Ishikawa (cell line): ENCODE results near the gene CTLA4.

ENCODE experiments used
- CEBPB ChIP-seq: IDR thresholded peaks from 2 replicates; pipeline ENCODE4 v1.6.1; 2012
- CREB1 ChIP-seq: IDR thresholded peaks from 2 replicates; pipeline ENCODE4 v1.6.1; 2012; ENCODE audit warnings: low read depth
- EGR1 ChIP-seq: IDR thresholded peaks from 2 replicates; pipeline ENCODE4 v1.6.1; 2012
- EP300 ChIP-seq: IDR thresholded peaks from 2 replicates; pipeline ENCODE4 v1.6.1; 2012; ENCODE audit warnings: borderline replicate concordance
- FOXM1 ChIP-seq: IDR thresholded peaks from 2 replicates; pipeline ENCODE4 v1.6.1; 2012; ENCODE audit warnings: low read depth, borderline replicate concordance
- MAX ChIP-seq: IDR thresholded peaks from 2 replicates; pipeline ENCODE4 v1.6.1; 2012
- RAD21 ChIP-seq: IDR thresholded peaks from 2 replicates; pipeline ENCODE4 v1.6.1; 2012; ENCODE audit warnings: low read depth
- TAF1 ChIP-seq: IDR thresholded peaks from 2 replicates; pipeline ENCODE4 v1.6.1; 2012; ENCODE audit warnings: low read depth, mild to moderate bottlenecking
- TCF12 ChIP-seq: IDR thresholded peaks from 2 replicates; pipeline ENCODE4 v1.6.1; 2012; ENCODE audit warnings: low read depth
- YY1 ChIP-seq: IDR thresholded peaks from 2 replicates; pipeline ENCODE4 v1.6.1; 2012; ENCODE audit warnings: low read depth
- TF ChIP-seq, protein P1 (sequence below): IDR thresholded peaks from 2 replicates; pipeline ENCODE4 v1.6.1; 2012; ENCODE audit warnings: low read depth, mild to moderate bottlenecking
- TF ChIP-seq, protein P2 (sequence below): IDR thresholded peaks from 2 replicates; pipeline ENCODE4 v1.6.1; 2012

GRCh38 chr2:203835420-203835819 lies 32.2 kb upstream of the CTLA4 start:
- TF ChIP-seq YY1: no peak
- TF ChIP-seq, protein P1, sequence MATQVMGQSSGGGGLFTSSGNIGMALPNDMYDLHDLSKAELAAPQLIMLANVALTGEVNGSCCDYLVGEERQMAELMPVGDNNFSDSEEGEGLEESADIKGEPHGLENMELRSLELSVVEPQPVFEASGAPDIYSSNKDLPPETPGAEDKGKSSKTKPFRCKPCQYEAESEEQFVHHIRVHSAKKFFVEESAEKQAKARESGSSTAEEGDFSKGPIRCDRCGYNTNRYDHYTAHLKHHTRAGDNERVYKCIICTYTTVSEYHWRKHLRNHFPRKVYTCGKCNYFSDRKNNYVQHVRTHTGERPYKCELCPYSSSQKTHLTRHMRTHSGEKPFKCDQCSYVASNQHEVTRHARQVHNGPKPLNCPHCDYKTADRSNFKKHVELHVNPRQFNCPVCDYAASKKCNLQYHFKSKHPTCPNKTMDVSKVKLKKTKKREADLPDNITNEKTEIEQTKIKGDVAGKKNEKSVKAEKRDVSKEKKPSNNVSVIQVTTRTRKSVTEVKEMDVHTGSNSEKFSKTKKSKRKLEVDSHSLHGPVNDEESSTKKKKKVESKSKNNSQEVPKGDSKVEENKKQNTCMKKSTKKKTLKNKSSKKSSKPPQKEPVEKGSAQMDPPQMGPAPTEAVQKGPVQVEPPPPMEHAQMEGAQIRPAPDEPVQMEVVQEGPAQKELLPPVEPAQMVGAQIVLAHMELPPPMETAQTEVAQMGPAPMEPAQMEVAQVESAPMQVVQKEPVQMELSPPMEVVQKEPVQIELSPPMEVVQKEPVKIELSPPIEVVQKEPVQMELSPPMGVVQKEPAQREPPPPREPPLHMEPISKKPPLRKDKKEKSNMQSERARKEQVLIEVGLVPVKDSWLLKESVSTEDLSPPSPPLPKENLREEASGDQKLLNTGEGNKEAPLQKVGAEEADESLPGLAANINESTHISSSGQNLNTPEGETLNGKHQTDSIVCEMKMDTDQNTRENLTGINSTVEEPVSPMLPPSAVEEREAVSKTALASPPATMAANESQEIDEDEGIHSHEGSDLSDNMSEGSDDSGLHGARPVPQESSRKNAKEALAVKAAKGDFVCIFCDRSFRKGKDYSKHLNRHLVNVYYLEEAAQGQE: no peak
- TF ChIP-seq CREB1: no peak
- no peak for TF ChIP-seq EP300
- TF ChIP-seq MAX: no peak
- TF ChIP-seq FOXM1: no peak
- no peak for TF ChIP-seq TCF12
- TF ChIP-seq, protein P2, sequence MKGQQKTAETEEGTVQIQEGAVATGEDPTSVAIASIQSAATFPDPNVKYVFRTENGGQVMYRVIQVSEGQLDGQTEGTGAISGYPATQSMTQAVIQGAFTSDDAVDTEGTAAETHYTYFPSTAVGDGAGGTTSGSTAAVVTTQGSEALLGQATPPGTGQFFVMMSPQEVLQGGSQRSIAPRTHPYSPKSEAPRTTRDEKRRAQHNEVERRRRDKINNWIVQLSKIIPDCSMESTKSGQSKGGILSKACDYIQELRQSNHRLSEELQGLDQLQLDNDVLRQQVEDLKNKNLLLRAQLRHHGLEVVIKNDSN: no peak
- no peak for TF ChIP-seq EGR1
- no peak for TF ChIP-seq CEBPB
- TF ChIP-seq RAD21: no peak
- no peak for TF ChIP-seq TAF1
